HL-60 (cell line): ENCODE data around the gene COL4A4.

ENCODE experiments used
- DNase-seq, 2 experiments: peaks; one replicate each; pipeline ENCODE4 v3.0.0-alpha.2; 2010 to 2020; ENCODE audit warnings: low read depth in 1 of 2, low spot score in 1 of 2
- H3K27ac ChIP-seq: fragments of 250-450 bp; sonication (Bioruptor Pico); replicated peaks from 2 replicates; pipeline ENCODE4 v1.5.1; 2020; ENCODE audit warnings: mild to moderate bottlenecking, moderate library complexity
- H3K27me3 ChIP-seq: fragments of 250-450 bp; sonication (Bioruptor Pico); 2 replicates; pipeline ENCODE4 v1.5.1; 2021; ENCODE audit warnings: mild to moderate bottlenecking, moderate library complexity; ENCODE audit not compliant: insufficient read depth, poor library complexity, severe bottlenecking
- H3K4me3 ChIP-seq: replicated peaks from 2 replicates; pipeline ENCODE4 v1.5.1; 2011; ENCODE audit warnings: mild to moderate bottlenecking, control low read depth, low read length; ENCODE audit not compliant: insufficient read depth
- CTCF ChIP-seq: IDR thresholded peaks from one replicate; pipeline ENCODE4 v1.5.1; 2011; ENCODE audit warnings: low read length, control low read depth, inconsistent platforms; ENCODE audit not compliant: insufficient read depth
- GABPA ChIP-seq: IDR thresholded peaks from 2 replicates; pipeline ENCODE4 v1.6.1; 2012; ENCODE audit warnings: low read depth
- POLR2AphosphoS5 ChIP-seq: IDR thresholded peaks from 2 replicates; pipeline ENCODE4 v1.6.1; 2012; ENCODE audit warnings: low read depth
- REST ChIP-seq: IDR thresholded peaks from 2 replicates; pipeline ENCODE4 v1.6.1; 2012; ENCODE audit warnings: low read depth; ENCODE audit not compliant: insufficient replicate concordance
- SPI1 ChIP-seq: IDR thresholded peaks from 2 replicates; pipeline ENCODE4 v1.6.1; 2012; ENCODE audit warnings: low read depth, mild to moderate bottlenecking, borderline replicate concordance

Gene COL4A4

GRCh38 chr2:227205701-227206100 lies 41.7 kb upstream of the COL4A4 start:
- no peak for DNase-seq
- Histone ChIP-seq H3K27me3 (no peaks in the 10 kb centered on the region), H3K27ac (no peak overlapping the region), H3K4me3 (no peak overlapping the region)
- no peak for TF ChIP-seq SPI1
- no peak for TF ChIP-seq GABPA
- TF ChIP-seq REST: no peak
- no peak for TF ChIP-seq POLR2AphosphoS5
- TF ChIP-seq CTCF: no peak

GRCh38 chr2:227204452-227204851 lies 40.4 kb upstream of the COL4A4 start:
- TF ChIP-seq CTCF (no peak), SPI1 (no peak), POLR2AphosphoS5 (no peak), REST (no peak), GABPA (no peak)
- Histone ChIP-seq H3K27me3 (no peaks in the 10 kb centered on the region), H3K27ac (no peak overlapping the region)

GRCh38 chr2:227201771-227202170 lies 37.8 kb upstream of the COL4A4 start:
- no peak for DNase-seq
- no peak overlapping the region for H3K27ac ChIP-seq
- TF ChIP-seq GABPA (no peak), CTCF (no peak), REST (no peak), SPI1 (no peak), POLR2AphosphoS5 (no peak)
- H3K27me3 ChIP-seq: no peaks in the 10 kb centered on the region
- H3K4me3 ChIP-seq: no peak overlapping the region

More at GRCh38 chr2:227204452-227204851, 40.4 kb upstream of the COL4A4 start:
- no peak for DNase-seq
- H3K4me3 ChIP-seq: no peak overlapping the region
